GM12875 (cell line): ENCODE results near the gene MOGAT3.
"Not testable (repeated sequence)": the region's sequence is repeated elsewhere in the genome, so short reads cannot be mapped to it uniquely, and the experiment has no call there.

ENCODE experiments used
- H3K4me3 ChIP-seq: one replicate; pipeline ENCODE4 v1.5.1; 2011; ENCODE audit warnings: low read depth, low read length, control low read depth
- CTCF ChIP-seq: IDR thresholded peaks from 2 replicates; pipeline ENCODE4 v1.5.1; 2011; ENCODE audit warnings: low read depth, mild to moderate bottlenecking, control low read depth, inconsistent platforms, low read length, moderate library complexity, borderline replicate concordance; ENCODE audit not compliant: insufficient read depth

MOGAT3 gene

GRCh38 chr7:101201695-101202602 lies 1.1 kb upstream of the MOGAT3 start:
- H3K4me3 ChIP-seq, result no peak overlapping the region

DNA sequence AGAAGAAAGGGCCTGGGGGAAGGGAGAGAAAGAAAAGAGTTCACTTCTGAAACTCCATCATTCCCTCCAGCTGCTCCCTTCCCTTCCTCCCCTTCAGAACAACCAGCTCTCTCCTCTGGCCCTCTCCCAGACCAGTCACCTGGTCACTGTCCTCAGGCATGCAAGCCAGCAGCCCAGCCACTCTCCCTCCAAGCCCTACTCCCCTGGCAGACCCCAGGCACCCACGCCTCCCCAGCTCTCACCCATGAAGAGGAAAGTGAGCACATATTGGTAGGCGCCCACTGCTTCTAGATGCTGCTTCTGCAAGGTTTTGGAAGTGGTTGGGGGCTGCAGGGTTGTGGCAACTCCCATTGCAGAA lies 353 bp downstream of the MOGAT3 start:
- no peak for TF ChIP-seq CTCF
- no peak overlapping the region for H3K4me3 ChIP-seq

More at GRCh38 chr7:101201695-101202602, 1.1 kb upstream of the MOGAT3 start:
- TF ChIP-seq CTCF, result no peak

DNA sequence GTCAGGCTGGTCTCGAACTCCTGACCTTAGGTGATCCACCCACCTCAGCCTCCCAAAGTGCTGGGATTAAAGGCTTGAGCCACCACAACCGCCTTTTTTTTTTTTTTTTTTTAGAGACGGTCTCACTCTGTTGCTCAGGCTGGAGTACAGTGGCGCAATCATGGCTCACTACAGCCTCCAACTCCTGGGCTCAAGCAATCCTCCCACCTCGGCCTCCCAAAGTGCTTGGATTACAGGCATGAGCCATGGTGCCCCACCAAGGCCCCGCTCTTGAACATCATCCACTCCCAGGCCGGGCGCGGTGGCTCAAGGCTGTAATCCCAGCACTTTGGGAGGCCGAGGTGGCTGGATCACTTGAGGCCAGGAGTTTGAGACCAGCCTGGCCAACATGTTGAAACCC lies 1.3 kb downstream of the MOGAT3 start:
- H3K4me3 ChIP-seq, result not testable (repeated sequence)

- TF ChIP-seq CTCF, result no peak
- no peak overlapping the region for H3K4me3 ChIP-seq
Measured at GRCh38 chr7:101198476-101198875, 2.4 kb downstream of the MOGAT3 start.

DNA sequence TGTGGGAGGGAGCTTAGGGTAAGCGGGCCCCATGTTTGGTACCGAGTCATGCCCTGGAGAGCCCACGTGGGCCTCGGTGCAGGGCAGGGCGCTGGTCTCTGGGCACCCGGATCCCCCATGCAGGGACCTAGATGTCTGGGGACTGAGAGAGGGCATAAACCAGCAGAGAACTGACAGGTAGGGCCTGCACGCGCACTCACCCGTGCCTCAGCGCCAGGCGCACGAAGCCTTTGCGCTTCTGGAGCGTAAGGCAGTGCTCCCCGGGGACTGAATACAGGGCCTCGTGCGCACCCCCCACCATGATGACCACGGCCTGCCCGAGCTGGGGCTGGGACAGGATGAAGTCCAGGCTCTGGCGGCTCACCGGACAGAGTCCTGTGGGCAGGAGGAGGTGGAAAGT lies 2.8 kb downstream of the MOGAT3 start:
- no peak overlapping the region for H3K4me3 ChIP-seq
- no peak for TF ChIP-seq CTCF

DNA sequence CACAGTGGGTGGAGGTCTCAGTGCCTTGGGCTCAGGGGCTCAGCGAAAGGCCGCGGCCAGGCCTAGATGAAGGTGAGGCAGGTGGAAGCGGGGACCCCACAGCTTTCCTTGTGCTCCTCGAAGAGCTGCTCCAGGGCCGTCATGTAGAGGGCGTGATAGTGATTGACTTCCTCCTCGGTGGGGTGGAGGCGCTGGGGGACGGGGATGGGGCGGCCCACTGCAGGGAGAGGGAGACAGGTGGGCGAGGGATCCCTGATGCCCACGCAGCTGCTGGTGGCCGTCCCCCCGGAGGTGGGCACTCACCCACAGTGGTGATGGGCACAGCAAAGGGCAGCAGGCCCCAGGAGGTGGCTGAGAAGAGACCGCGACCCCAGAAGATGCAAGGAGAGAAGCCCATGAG lies 5.0 kb downstream of the MOGAT3 start:
- no peak overlapping the region for H3K4me3 ChIP-seq
- TF ChIP-seq CTCF, result no peak

DNA sequence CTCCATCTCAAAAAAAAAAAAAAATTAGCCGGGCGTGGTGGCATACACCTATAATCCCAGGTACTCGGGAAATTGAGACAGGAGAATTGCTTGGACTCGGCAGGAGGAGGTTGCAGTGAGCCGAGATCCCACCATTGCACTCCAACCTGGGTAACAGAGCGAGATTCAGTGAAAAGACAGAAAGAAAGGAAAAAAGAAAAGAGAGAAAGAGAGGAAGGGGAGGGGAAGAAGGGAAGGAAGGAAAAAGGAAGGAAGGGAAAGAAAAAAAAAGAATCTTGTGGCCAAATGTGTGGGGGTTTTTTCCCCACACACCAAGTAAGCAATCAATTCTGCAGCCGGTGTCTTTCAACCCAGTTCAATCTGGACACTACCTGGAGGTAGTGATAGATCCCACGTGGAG lies 11.7 kb downstream of the MOGAT3 start:
- H3K4me3 ChIP-seq, result no peak overlapping the region
- no peak for TF ChIP-seq CTCF
